Measurements from ENCODE around the gene KHDC4. TPM values are rescaled to one million over a fixed set of nuclear protein-coding genes. Genes with fewer than 3 reads are reported as not detected.

KHDC4 gene
- total and polyA plus RNA-seq, 9 of the 15 experiments (the other 6 are each of a cell fraction or from before 2014, with no cell fraction given), result 12.1 to 185 (median 65.6) TPM

- TF ChIP-seq PTBP1 (IDR thresholded peaks at IDR 0.05; ENCODE audit: low read depth, low read length) (no peak), CHAMP1 (IDR thresholded peaks at IDR 0.05) (no peak), FOXP4 (CRISPR knock-in tag; IDR thresholded peaks at IDR 0.05; ENCODE audit: borderline replicate concordance) (no peak), ZSCAN32 (CRISPR knock-in tag; IDR thresholded peaks at IDR 0.05) (no peak), FOS (IDR thresholded peaks at IDR 0.05; ENCODE audit: extremely low read depth, insufficient read length) (no peak), CREM (IDR thresholded peaks at IDR 0.05; ENCODE audit: low read depth) (no peak), DMBX1 (CRISPR knock-in tag; IDR thresholded peaks at IDR 0.05; ENCODE audit: borderline replicate concordance) (no peak), ZNF584 (CRISPR knock-in tag; IDR thresholded peaks at IDR 0.05; ENCODE audit: low read depth) (peak; percentile 55; the same call in 1 of the 2 replicates), ZFP30 (CRISPR knock-in tag; IDR thresholded peaks at IDR 0.05; ENCODE audit: borderline replicate concordance) (no peak), MITF (IDR thresholded peaks at IDR 0.05) (no peak), PYGO2 (tag; IDR thresholded peaks at IDR 0.05) (no peak), NFE2L1 (tag; IDR thresholded peaks at IDR 0.05; ENCODE audit: borderline replicate concordance, low read depth) (no peak), SLC30A9 (CRISPR knock-in tag; IDR thresholded peaks at IDR 0.05) (no peak), ZNF197 (CRISPR knock-in tag; IDR thresholded peaks at IDR 0.05; ENCODE audit: low read depth) (no peak; the same call in 1 of the 2 replicates), FIP1L1 (IDR thresholded peaks at IDR 0.05; ENCODE audit: low read depth, low read length, poor library complexity, severe bottlenecking) (no peak), CBX5 (IDR thresholded peaks at IDR 0.05; ENCODE audit: borderline replicate concordance, low read depth) (no peak), ATF2 (CRISPR knock-in tag; IDR thresholded peaks at IDR 0.05) (no peak), HBP1 (CRISPR knock-in tag; IDR thresholded peaks at IDR 0.05) (0 out of 2 replicates have a peak, but pooled peaks have one; percentile 16), FUS (optimal IDR thresholded peaks at IDR 0.05; ENCODE audit: low read depth, low read length) (no peak)
Measured at GRCh38 chr1:155910621-155911121, 23.5 kb downstream of the KHDC4 start (continued).

Data from K562 (cell line).